Panc1 (cell line): ENCODE data around the gene USP40. TPM values are rescaled to one million over a fixed set of nuclear protein-coding genes. Genes with fewer than 3 reads are reported as not detected.

Experiments used
- ATAC-seq: fragments of 200-7000 bp; cut with Tn5 transposase; 2 replicates; pipeline ENCODE4 v1.9.1; 2020; ENCODE audit warnings: mild to moderate bottlenecking, moderate library complexity
- BruUV-seq: library from RNA; stranded (reverse); fragments of 400-500 nt; replicated peaks from 2 replicates; lab custom pipeline; 2021; lab: Mats Ljungman, UMichigan
- CTCF ChIA-PET: fragments of 300-600 bp; sonication (Branson Sonifier 250); formaldehyde crosslinking; loops from one replicate; lab custom pipeline; 2022; ENCODE audit warnings: antibody characterized with exemption; lab: Charles Lee
- POLR2A ChIA-PET: fragments of 300-600 bp; sonication (Branson Sonifier 250); formaldehyde crosslinking; loops from one replicate; lab custom pipeline; 2022; ENCODE audit warnings: antibody characterized with exemption; lab: Charles Lee
- DNase-seq: peaks from one replicate; pipeline ENCODE4 v3.0.0-alpha.2; 2010; ENCODE audit warnings: low read depth, low spot score
- H3K27ac ChIP-seq: 2 replicates; pipeline ENCODE4 v1.5.1; 2011; ENCODE audit warnings: mild to moderate bottlenecking, low read length, inconsistent platforms
- H3K27me3 ChIP-seq: fragments of 200-500 bp; sonication (Bioruptor generic); 2 replicates; pipeline ENCODE4 v1.6.0; 2014; ENCODE audit warnings: low read length, inconsistent platforms; ENCODE audit not compliant: control insufficient read depth, insufficient read depth
- H3K36me3 ChIP-seq: fragments of 200-500 bp; sonication (Bioruptor generic); 2 replicates; pipeline ENCODE4 v1.5.1; 2014; ENCODE audit warnings: inconsistent platforms, mild to moderate bottlenecking, low read length, moderate library complexity; ENCODE audit not compliant: control insufficient read depth, insufficient read depth
- H3K4me1 ChIP-seq: 2 replicates; pipeline ENCODE4 v1.5.1; 2011; ENCODE audit warnings: inconsistent platforms, mild to moderate bottlenecking, low read length, moderate library complexity; ENCODE audit not compliant: control insufficient read depth, insufficient read depth
- H3K4me3 ChIP-seq, 2 experiments: 2 replicates each; pipeline ENCODE4 v1.5.1; 2011 to 2012; ENCODE audit warnings: low read depth in 2 of 2, low read length in 2 of 2, mild to moderate bottlenecking in 2 of 2, inconsistent platforms in 1 of 2, moderate library complexity in 1 of 2
- H3K9me3 ChIP-seq: fragments of 200-500 bp; sonication (Bioruptor generic); 2 replicates; pipeline ENCODE4 v1.5.1; 2014; ENCODE audit warnings: low read depth, mild to moderate bottlenecking, inconsistent platforms, low read length, moderate library complexity; ENCODE audit not compliant: control insufficient read depth, insufficient read depth
- CTCF ChIP-seq: fragments of 450-650 bp; IDR thresholded peaks from 2 replicates; pipeline ENCODE4 v1.5.1; 2017; ENCODE audit warnings: mild to moderate bottlenecking
- POLR2AphosphoS5 ChIP-seq: IDR thresholded peaks from 2 replicates; pipeline ENCODE4 v1.6.1; 2012; ENCODE audit warnings: mild to moderate bottlenecking, low read depth, low read length, moderate library complexity
- REST ChIP-seq, 2 experiments: IDR thresholded peaks; 2 replicates each; pipeline ENCODE4 v1.6.1; 2011 to 2012; ENCODE audit warnings: low read depth in 2 of 2, control low read depth in 1 of 2, low read length in 1 of 2, mild to moderate bottlenecking in 1 of 2, moderate library complexity in 1 of 2; ENCODE audit not compliant: insufficient read depth in 1 of 2
- SIN3A ChIP-seq: IDR thresholded peaks from 2 replicates; pipeline ENCODE4 v1.6.1; 2012; ENCODE audit warnings: low read depth, mild to moderate bottlenecking, low read length, moderate library complexity, borderline replicate concordance; ENCODE audit not compliant: insufficient read depth
- TCF7L2 ChIP-seq: IDR thresholded peaks from 2 replicates; pipeline ENCODE4 v1.6.1; 2011; ENCODE audit warnings: mild to moderate bottlenecking, low read depth, low read length, inconsistent platforms
- in situ Hi-C: cut with HindIII; loops from 2 replicates; pipeline ENCODE4 v1.10.0; 2016; ENCODE audit warnings: low sequenced_read_pairs, low pct_unique_long_range_greater_than_20kb
- intact Hi-C: fragments of 100-400 bp; cut with micrococcal nuclease; formaldehyde crosslinking; loops from one replicate; pipeline ENCODE4 v1.10.0; 2022; ENCODE audit not compliant: unreplicated experiment
- total RNA-seq: library from RNA; stranded (reverse); gene quantifications from one replicate; pipeline ENCODE4 v1.2.1, GENCODE V29; 2021; ENCODE audit not compliant: unreplicated experiment

The USP40 gene
- total RNA-seq, 1 experiment from 2014 or later = 26.6 TPM

- no TSS peak for BruUV-seq
- Histone ChIP-seq H3K36me3 (no peaks in the 10 kb centered on the region; the same call in 1 of the 2 replicates), H3K27me3 (no peaks in the 10 kb centered on the region), H3K27ac (peak overlapping the region; percentile 79), H3K4me1 (peaks cover 21% of the 10 kb centered on the region), H3K4me3 (no peak overlapping the region), H3K9me3 (no peaks in the 10 kb centered on the region)
- ChIA-PET CTCF (no interaction called here), POLR2A (no interaction called here)
- no peak for ATAC-seq
- no peak for DNase-seq
- in situ Hi-C loops = no loop called here
- intact Hi-C loops = loop anchor here (5.0 kb wide), 1 partner anchor 222 kb away; no protein-coding TSS in a partner anchor
- TF ChIP-seq REST (IDR thresholded peaks at IDR 0.05; ENCODE audit: insufficient read depth in 1 of 2, low read depth in 2 of 2, low read length in 1 of 2) (no peak), POLR2AphosphoS5 (no peak), SIN3A (no peak), CTCF (no peak), TCF7L2 (no peak)
Measured at GRCh38 chr2:233485726-233486125, 80.9 kb downstream of the USP40 start.

- CTCF ChIA-PET = interaction anchor here (0.7 kb wide), 1 partner anchor 209 kb away, joined by 8 read pairs; no protein-coding TSS in a partner anchor
- TF ChIP-seq CTCF (no peak), TCF7L2 (no peak), SIN3A (no peak), REST (IDR thresholded peaks at IDR 0.05; ENCODE audit: insufficient read depth in 1 of 2, low read depth in 2 of 2, low read length in 1 of 2) (no peak), POLR2AphosphoS5 (no peak)
- in situ Hi-C loops = no loop called here
- no peak overlapping the region for H3K4me3 ChIP-seq
- BruUV-seq = no TSS peak
- intact Hi-C loops = no loop called here
- H3K36me3 ChIP-seq = peaks cover 2% of the 10 kb centered on the region
- POLR2A ChIA-PET = no interaction called here
- no peak for DNase-seq
- H3K9me3 ChIP-seq = no peaks in the 10 kb centered on the region
- H3K27me3 ChIP-seq = no peaks in the 10 kb centered on the region
- ATAC-seq = no peak
- H3K27ac ChIP-seq = no peak overlapping the region; the same call in 1 of the 2 replicates
- peaks cover 15% of the 10 kb centered on the region for H3K4me1 ChIP-seq
Measured at GRCh38 chr2:233482616-233483015, 84.0 kb downstream of the USP40 start.
